BLaER1 treated with 17β-estradiol and CSF1 and Interleukin-3, amounts not matched to agents 10 nM and 100 nM (cell line): ENCODE results near the gene ATOSA.
A peak's percentile ranks its signal among the peaks of the same experiment; 100 is the strongest.

ENCODE experiments used
- H3K27ac ChIP-seq, 11 experiments: shearing (Covaris generic); formaldehyde crosslinking; 2 replicates each; pipeline ENCODE4 v1.8.1; 2022
- H3K27me3 ChIP-seq, 11 experiments: shearing (Covaris generic); formaldehyde crosslinking; 2 replicates each; pipeline ENCODE4 v1.8.1; 2022
- H3K36me3 ChIP-seq, 11 experiments: shearing (Covaris generic); formaldehyde crosslinking; 2 replicates each; pipeline ENCODE4 v1.8.1; 2022
- H3K4me1 ChIP-seq, 10 experiments: shearing (Covaris generic); formaldehyde crosslinking; 2 replicates each; pipeline ENCODE4 v1.8.1; 2022
- H3K4me2 ChIP-seq, 11 experiments: shearing (Covaris generic); formaldehyde crosslinking; 2 replicates each; pipeline ENCODE4 v1.8.1; 2022
- H3K4me3 ChIP-seq, 10 experiments: shearing (Covaris generic); formaldehyde crosslinking; 2 replicates each; pipeline ENCODE4 v1.8.1; 2022
- H3K9ac ChIP-seq, 11 experiments: shearing (Covaris generic); formaldehyde crosslinking; 2 replicates each; pipeline ENCODE4 v1.8.1; 2022
- H3K9me3 ChIP-seq, 11 experiments: shearing (Covaris generic); formaldehyde crosslinking; replicated peaks in 1 of 11; 2 replicates each; pipeline ENCODE4 v1.8.1; 2022
- H4K20me1 ChIP-seq, 11 experiments: shearing (Covaris generic); formaldehyde crosslinking; 2 replicates each; pipeline ENCODE4 v1.8.1; 2022
- Cebpa-rat ChIP-seq, 11 experiments: shearing (Covaris generic); IDR thresholded peaks; 2 replicates each; pipeline ENCODE4 v1.8.1; 2022

The ATOSA gene

GRCh38 chr15:52714968-52715367, 35.8 kb upstream of the ATOSA start:
- Histone ChIP-seq H4K20me1 (no peaks in the 10 kb centered on the region), H3K27me3 (no peaks in the 10 kb centered on the region), H3K27ac (no peak overlapping the region), H3K36me3 (no peaks in the 10 kb centered on the region), H3K9ac (no peak overlapping the region), H3K4me2 (peak overlapping the region in 2 of 11 experiments; percentile 6 to 52; a peak in 4 of 22 replicates), H3K4me3 (no peak overlapping the region), H3K9me3 (0 out of 22 replicates have a peak, but pooled peaks cover 0 to 3% (median 0%) of the 10 kb centered on the region in 11 experiments), H3K4me1 (peaks cover 0 to 14% (median 0%) of the 10 kb centered on the region in 10 experiments; a peak in 4 of 20 replicates)
- no peak for TF ChIP-seq Cebpa-rat (IDR thresholded peaks at IDR 0.05)

DNA sequence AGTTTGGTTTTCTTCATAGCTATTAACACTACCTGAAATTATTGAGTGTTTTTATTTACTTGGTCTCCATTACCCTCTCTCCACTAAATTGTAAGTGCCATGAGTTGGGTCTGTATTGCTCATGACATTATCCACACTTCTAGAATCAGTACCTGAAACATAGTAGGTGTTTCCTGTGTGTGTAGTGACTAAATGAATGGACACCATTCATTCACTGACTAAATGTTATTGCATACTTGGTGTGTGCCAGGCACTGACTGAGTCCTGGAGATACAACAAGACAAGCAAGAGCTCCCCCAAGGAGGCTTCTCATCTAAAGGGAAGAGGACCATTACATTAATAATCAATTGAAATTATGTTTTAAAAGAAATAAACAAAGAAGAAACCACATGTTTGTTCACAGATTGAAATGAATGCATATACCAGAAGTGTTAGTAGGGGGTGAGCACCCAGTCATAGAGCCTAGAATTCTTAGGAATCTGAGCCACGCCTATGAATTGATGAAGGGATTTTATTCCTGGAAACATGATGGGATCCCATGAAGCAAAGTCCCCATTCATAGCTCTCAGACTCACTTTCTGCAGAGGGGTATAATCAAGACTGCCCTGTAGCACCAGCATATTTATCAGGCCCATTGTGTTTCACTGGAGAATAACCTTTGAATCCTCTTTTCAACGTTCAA, 31.7 kb upstream of the ATOSA start:
- no peak for TF ChIP-seq Cebpa-rat (IDR thresholded peaks at IDR 0.05)
- Histone ChIP-seq H3K9ac (no peak overlapping the region), H3K4me1 (peaks cover 0 to 9% (median 0%) of the 10 kb centered on the region in 10 experiments; a peak in 4 of 20 replicates), H3K27ac (no peak overlapping the region), H3K9me3 (no peaks in the 10 kb centered on the region), H3K4me3 (no peak overlapping the region), H3K4me2 (no peak overlapping the region), H4K20me1 (no peaks in the 10 kb centered on the region), H3K36me3 (no peaks in the 10 kb centered on the region), H3K27me3 (no peaks in the 10 kb centered on the region)

DNA sequence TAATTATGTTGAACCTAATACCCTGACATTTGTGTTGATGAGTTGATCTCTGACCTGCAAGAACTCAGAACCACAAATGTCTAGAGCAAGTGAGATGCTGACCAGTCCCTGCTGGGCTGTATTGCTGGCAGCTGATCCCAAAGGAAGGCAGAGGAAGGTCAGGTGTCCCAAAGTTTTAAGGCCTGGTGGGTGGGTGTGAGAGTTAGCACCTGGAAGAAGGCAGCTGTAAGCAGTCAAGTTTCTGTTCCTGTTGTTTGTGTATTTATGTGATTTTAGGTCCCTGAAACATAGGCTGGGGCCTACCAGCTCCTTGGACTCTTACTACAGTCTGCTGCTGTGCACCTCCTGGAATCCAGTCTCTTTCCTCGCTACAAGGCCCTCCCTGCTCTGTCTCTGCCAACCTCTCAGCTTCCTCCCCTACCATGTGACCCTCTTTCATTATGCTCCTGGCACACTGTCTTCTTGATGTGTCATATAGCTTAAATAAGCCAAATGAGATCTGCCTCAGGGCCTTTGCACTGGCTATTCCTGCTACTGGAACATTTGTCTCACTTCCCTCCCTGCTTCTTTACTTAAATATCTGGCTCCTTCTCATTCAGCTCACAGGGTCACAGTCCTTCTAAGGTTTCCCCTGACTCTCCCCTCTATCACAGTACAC, 31.0 kb upstream of the ATOSA start:
- no peaks in the 10 kb centered on the region for H3K27me3 ChIP-seq
- H3K36me3 ChIP-seq: no peaks in the 10 kb centered on the region
- H4K20me1 ChIP-seq: no peaks in the 10 kb centered on the region
- H3K9ac ChIP-seq: no peak overlapping the region
- no peak for TF ChIP-seq Cebpa-rat (IDR thresholded peaks at IDR 0.05)
- H3K4me2 ChIP-seq: no peak overlapping the region
- H3K9me3 ChIP-seq: no peaks in the 10 kb centered on the region
- H3K4me3 ChIP-seq: no peak overlapping the region
- H3K4me1 ChIP-seq: peaks cover 0 to 4% (median 0%) of the 10 kb centered on the region in 10 experiments; a peak in 4 of 20 replicates
- H3K27ac ChIP-seq: no peak overlapping the region

GRCh38 chr15:52709187-52709981, 30.2 kb upstream of the ATOSA start:
- H3K4me2 ChIP-seq: no peak overlapping the region
- no peaks in the 10 kb centered on the region for H3K4me1 ChIP-seq
- H3K27ac ChIP-seq: no peak overlapping the region
- H3K36me3 ChIP-seq: no peaks in the 10 kb centered on the region
- no peaks in the 10 kb centered on the region for H3K27me3 ChIP-seq
- no peak overlapping the region for H3K9ac ChIP-seq
- H4K20me1 ChIP-seq: no peaks in the 10 kb centered on the region
- H3K9me3 ChIP-seq: no peaks in the 10 kb centered on the region
- no peak for TF ChIP-seq Cebpa-rat (IDR thresholded peaks at IDR 0.05)
- H3K4me3 ChIP-seq: no peak overlapping the region

DNA sequence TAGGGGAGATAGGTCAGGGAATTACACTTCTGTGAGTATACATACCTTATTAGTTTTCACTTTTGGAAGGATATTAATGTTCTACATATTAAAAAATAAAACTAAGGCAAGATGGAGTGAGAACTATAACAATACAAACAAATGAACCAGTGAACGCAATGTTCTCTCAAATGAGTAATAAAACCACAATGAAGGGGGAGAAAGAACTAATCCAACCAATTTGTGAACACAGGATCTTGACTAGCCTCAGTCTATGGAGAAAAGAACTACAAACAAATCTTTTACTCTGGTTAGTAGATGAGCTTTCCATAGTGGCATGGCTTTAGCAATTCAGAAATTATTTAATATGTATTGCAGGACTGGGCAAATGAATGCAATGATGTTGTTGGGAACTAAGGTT, 26.9 kb upstream of the ATOSA start:
- no peak overlapping the region for H3K27ac ChIP-seq
- no peaks in the 10 kb centered on the region for H4K20me1 ChIP-seq
- H3K9ac ChIP-seq: no peak overlapping the region
- no peaks in the 10 kb centered on the region for H3K36me3 ChIP-seq
- H3K4me1 ChIP-seq: no peaks in the 10 kb centered on the region
- no peak for TF ChIP-seq Cebpa-rat (IDR thresholded peaks at IDR 0.05)
- H3K4me3 ChIP-seq: no peak overlapping the region
- no peaks in the 10 kb centered on the region for H3K9me3 ChIP-seq
- no peaks in the 10 kb centered on the region for H3K27me3 ChIP-seq
- no peak overlapping the region for H3K4me2 ChIP-seq

GRCh38 chr15:52702390-52702789, 23.2 kb upstream of the ATOSA start:
- H3K4me2 ChIP-seq: no peak overlapping the region

GRCh38 chr15:52699457-52699856, 20.3 kb upstream of the ATOSA start:
- Histone ChIP-seq H3K4me1 (peaks cover 0 to 10% (median 9%) of the 10 kb centered on the region in 10 experiments; a peak in 9 of 20 replicates), H3K9ac (no peak overlapping the region), H3K4me2 (peak overlapping the region in 7 of 11 experiments; percentile 7 to 56 (median 24); a peak in 12 of 22 replicates), H3K36me3 (no peaks in the 10 kb centered on the region), H3K27ac (no peak overlapping the region), H4K20me1 (no peaks in the 10 kb centered on the region), H3K9me3 (no peaks in the 10 kb centered on the region), H3K4me3 (no peak overlapping the region), H3K27me3 (no peaks in the 10 kb centered on the region)
- TF ChIP-seq Cebpa-rat (IDR thresholded peaks at IDR 0.05): no peak

More at GRCh38 chr15:52702390-52702789, 23.2 kb upstream of the ATOSA start:
- H3K4me3 ChIP-seq: no peak overlapping the region
- H3K4me1 ChIP-seq: peaks cover 0 to 10% (median 9%) of the 10 kb centered on the region in 10 experiments; a peak in 9 of 20 replicates
- H3K27me3 ChIP-seq: no peaks in the 10 kb centered on the region
- no peaks in the 10 kb centered on the region for H3K36me3 ChIP-seq
- no peaks in the 10 kb centered on the region for H3K9me3 ChIP-seq
- no peak overlapping the region for H3K27ac ChIP-seq
- no peak for TF ChIP-seq Cebpa-rat (IDR thresholded peaks at IDR 0.05)
- no peak overlapping the region for H3K9ac ChIP-seq
- H4K20me1 ChIP-seq: no peaks in the 10 kb centered on the region

DNA sequence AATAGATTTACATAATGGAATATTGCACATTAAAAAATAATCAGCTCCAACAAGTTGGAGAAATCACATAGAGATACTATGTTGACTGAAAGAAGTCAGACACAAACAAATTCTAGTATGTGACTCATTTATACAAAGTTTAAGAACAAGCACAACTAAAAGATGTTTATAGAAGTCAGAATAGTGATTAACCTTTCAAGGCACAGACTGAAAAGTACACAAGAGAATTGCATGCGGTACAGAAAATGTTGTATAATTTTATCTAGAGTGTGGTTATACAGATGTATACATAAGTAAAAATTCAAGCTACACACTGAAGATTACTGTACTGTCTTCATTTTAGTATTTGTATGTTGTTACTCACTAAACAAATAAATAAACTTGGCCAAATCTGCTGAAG, 19.3 kb upstream of the ATOSA start:
- H3K27ac ChIP-seq: no peak overlapping the region
- TF ChIP-seq Cebpa-rat (IDR thresholded peaks at IDR 0.05): no peak
- H3K4me1 ChIP-seq: peaks cover 0 to 10% (median 9%) of the 10 kb centered on the region in 10 experiments; a peak in 9 of 20 replicates
- H3K4me2 ChIP-seq: no peak overlapping the region
- H3K27me3 ChIP-seq: no peaks in the 10 kb centered on the region
- no peaks in the 10 kb centered on the region for H4K20me1 ChIP-seq
- H3K9me3 ChIP-seq: no peaks in the 10 kb centered on the region
- no peak overlapping the region for H3K4me3 ChIP-seq
- no peak overlapping the region for H3K9ac ChIP-seq
- no peaks in the 10 kb centered on the region for H3K36me3 ChIP-seq

DNA sequence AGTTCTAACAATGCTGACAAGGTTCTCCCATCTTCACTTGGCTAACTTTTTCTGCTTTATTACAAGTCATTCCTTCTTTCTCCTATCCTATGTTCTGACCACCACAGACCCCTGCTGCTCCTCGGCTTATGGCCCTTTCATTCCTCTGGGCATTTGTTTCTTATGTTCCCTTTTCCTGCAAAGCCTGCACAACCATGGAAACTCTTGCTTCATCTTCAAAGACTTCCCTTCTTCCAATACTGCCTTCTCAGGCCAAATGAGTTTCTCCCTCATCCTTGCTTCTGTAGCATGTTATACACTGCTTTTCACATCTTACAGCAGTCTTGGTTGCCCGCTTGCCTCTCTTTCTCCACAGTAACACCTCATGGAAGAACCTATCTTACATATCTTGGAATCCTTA, 17.9 kb upstream of the ATOSA start:
- no peak overlapping the region for H3K27ac ChIP-seq
- peaks cover 0 to 10% (median 9%) of the 10 kb centered on the region in 10 experiments; a peak in 9 of 20 replicates for H3K4me1 ChIP-seq
- H3K36me3 ChIP-seq: no peaks in the 10 kb centered on the region
- no peak overlapping the region for H3K4me2 ChIP-seq
- no peak overlapping the region for H3K4me3 ChIP-seq
- no peaks in the 10 kb centered on the region for H3K27me3 ChIP-seq
- H4K20me1 ChIP-seq: no peaks in the 10 kb centered on the region
- no peak overlapping the region for H3K9ac ChIP-seq
- no peaks in the 10 kb centered on the region for H3K9me3 ChIP-seq
- no peak for TF ChIP-seq Cebpa-rat (IDR thresholded peaks at IDR 0.05)
